Stimulated activated naive B cell treated with anti-CD40 and anti-IgM and Interleukin-4, amounts not matched to agents 10 μg/mL and 1 μg/mL and 100 μg/mL, for 72 hours (primary cell): Measurements from ENCODE around the gene GALK1.

Experiments
- ATAC-seq, 2 donors: fragments of 150-1000 bp; cut with Tn5 transposase; replicated peaks; 2 replicates each; pipeline ENCODE4 v1.10.0; 2021; ENCODE audit warnings: moderate library complexity in 1 of 2
- DNase-seq: peaks from one replicate; pipeline ENCODE4 v3.0.0; 2021
- H3K27ac Mint-ChIP-seq: one replicate; pipeline ENCODE4 v1.8.0; 2022; ENCODE audit warnings: mild to moderate bottlenecking, mixed read lengths
- H3K27me3 Mint-ChIP-seq, 2 donors: one replicate each; pipeline ENCODE4 v1.8.0; 2022; ENCODE audit warnings: mixed read lengths in 2 of 2
- H3K36me3 Mint-ChIP-seq, 2 donors: one replicate each; pipeline ENCODE4 v1.8.0; 2022; ENCODE audit warnings: mixed read lengths in 2 of 2, mild to moderate bottlenecking in 1 of 2
- H3K4me1 Mint-ChIP-seq, 2 donors: one replicate each; pipeline ENCODE4 v1.8.0; 2022; ENCODE audit warnings: mixed read lengths in 2 of 2, mild to moderate bottlenecking in 1 of 2
- H3K4me3 Mint-ChIP-seq, 2 donors: one replicate each; pipeline ENCODE4 v1.8.0; 2022; ENCODE audit warnings: mild to moderate bottlenecking in 2 of 2, mixed read lengths in 2 of 2, moderate library complexity in 1 of 2
- H3K9me3 Mint-ChIP-seq, 2 donors: one replicate each; pipeline ENCODE4 v1.8.0; 2022; ENCODE audit warnings: mixed read lengths in 2 of 2, mild to moderate bottlenecking in 1 of 2

Gene GALK1

GRCh38 chr17:75753514-75754377 lies 11.2 kb downstream of the GALK1 start:
- no peaks in the 10 kb centered on the region for H3K27me3 Mint-ChIP-seq
- DNase-seq = peak; percentile 65
- H3K27ac Mint-ChIP-seq = peak overlapping the region; percentile 20
- H3K36me3 Mint-ChIP-seq = peaks cover 1 to 4% of the 10 kb centered on the region in 2 donors
- no peaks in the 10 kb centered on the region for H3K9me3 Mint-ChIP-seq
- peak overlapping the region; percentile 61 to 71 for H3K4me3 Mint-ChIP-seq
- ATAC-seq = peak; percentile 72 to 82
- H3K4me1 Mint-ChIP-seq = peaks cover 11 to 21% of the 10 kb centered on the region in 2 donors

GRCh38 chr17:75752802-75753513 lies 12.0 kb downstream of the GALK1 start:
- H3K27ac Mint-ChIP-seq = no peak overlapping the region

DNA sequence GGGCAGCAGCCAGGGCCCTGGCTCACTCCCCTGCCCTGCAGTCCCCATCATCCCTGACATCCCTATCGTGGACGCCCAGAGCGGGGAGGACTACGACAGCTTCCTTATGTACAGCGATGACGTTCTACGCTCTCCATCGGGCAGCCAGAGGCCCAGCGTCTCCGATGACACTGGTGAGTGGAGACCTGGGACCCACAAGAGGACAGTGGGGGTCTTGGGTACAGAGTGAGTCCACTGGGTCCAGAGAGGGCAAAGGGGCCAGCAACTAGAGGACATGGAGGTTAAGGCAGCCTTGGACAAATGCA lies 12.6 kb downstream of the GALK1 start:
- Mint-ChIP-seq H3K27ac (no peak overlapping the region), H3K36me3 (no peaks in the 10 kb centered on the region), H3K9me3 (no peaks in the 10 kb centered on the region), H3K4me3 (no peak overlapping the region), H3K27me3 (peaks cover 4 to 6% of the 10 kb centered on the region in 2 donors), H3K4me1 (peaks cover 15 to 28% of the 10 kb centered on the region in 2 donors)
- ATAC-seq = no peak
- DNase-seq = no peak

More at GRCh38 chr17:75752802-75753513, 12.0 kb downstream of the GALK1 start:
- ATAC-seq (no peak), DNase-seq (no peak)
- Mint-ChIP-seq H3K36me3 (peaks cover 0 to 3% of the 10 kb centered on the region in 2 donors), H3K9me3 (no peaks in the 10 kb centered on the region), H3K27me3 (peaks cover 0 to under 1% of the 10 kb centered on the region in 2 donors), H3K4me1 (peaks cover 11 to 22% of the 10 kb centered on the region in 2 donors), H3K4me3 (peak overlapping the region; percentile 61 to 71)

GRCh38 chr17:75751676-75752404 lies 13.2 kb downstream of the GALK1 start:
- Mint-ChIP-seq H3K27ac (no peak overlapping the region), H3K36me3 (no peaks in the 10 kb centered on the region), H3K4me1 (peaks cover 15 to 28% of the 10 kb centered on the region in 2 donors), H3K27me3 (peaks cover 4 to 6% of the 10 kb centered on the region in 2 donors), H3K4me3 (no peak overlapping the region), H3K9me3 (no peaks in the 10 kb centered on the region)
- no peak for ATAC-seq
- no peak for DNase-seq

GRCh38 chr17:75750661-75751423 lies 14.2 kb downstream of the GALK1 start:
- Mint-ChIP-seq H3K4me3 (no peak overlapping the region), H3K36me3 (no peaks in the 10 kb centered on the region), H3K27ac (peak overlapping the region; percentile 44), H3K27me3 (peaks cover 4 to 6% of the 10 kb centered on the region in 2 donors), H3K4me1 (peaks cover 15 to 28% of the 10 kb centered on the region in 2 donors), H3K9me3 (no peaks in the 10 kb centered on the region)
- DNase-seq (no peak), ATAC-seq (no peak)

DNA sequence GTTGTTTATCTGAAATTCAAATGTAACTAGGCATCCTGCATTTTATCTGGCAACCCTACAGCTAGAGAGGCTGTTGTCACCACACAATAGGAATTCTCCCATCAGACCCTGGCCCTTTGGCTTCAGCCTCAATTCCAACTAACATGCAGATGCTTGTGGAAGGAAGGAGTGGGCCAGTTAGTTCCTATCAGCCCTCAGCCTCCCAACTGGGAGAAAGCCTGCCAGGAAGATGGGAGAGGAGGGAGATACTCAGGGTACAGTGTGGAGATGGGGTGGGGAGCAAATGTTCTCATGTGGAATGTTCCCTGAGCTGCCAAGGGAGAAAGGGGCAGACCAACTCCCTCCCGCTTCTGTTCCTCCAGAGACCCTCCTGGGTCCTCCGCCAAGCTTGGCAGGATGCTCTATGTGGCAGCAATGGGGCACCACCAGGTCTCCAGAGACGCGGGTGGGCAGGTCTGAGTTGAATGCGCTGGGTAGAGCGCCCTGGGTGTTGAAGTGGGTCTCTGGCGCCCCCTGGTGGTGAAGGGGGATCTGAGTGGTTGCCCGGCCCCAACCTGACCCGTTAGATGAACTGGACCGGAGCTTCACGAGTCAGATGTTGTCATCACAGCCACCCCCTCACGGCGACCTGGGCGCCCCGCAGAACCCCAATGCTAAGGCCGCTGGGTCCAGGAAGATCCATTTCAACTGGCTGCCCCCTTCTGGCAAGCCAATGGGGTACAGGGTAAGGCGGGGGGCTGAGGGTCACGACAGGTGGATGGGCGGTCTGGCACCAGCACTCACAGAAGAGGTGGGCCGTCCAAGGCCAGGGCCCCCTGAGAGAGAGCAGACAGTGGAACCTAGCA lies 15.2 kb downstream of the GALK1 start:
- DNase-seq (peak; percentile 81), ATAC-seq (peak; percentile 88 to 89)
- no peaks in the 10 kb centered on the region for H3K9me3 Mint-ChIP-seq
- peak overlapping the region in 1 of 2 donors; percentile 17 for H3K4me3 Mint-ChIP-seq
- no peaks in the 10 kb centered on the region for H3K36me3 Mint-ChIP-seq
- H3K27ac Mint-ChIP-seq = peak overlapping the region; percentile 67
- H3K27me3 Mint-ChIP-seq = peaks cover 4 to 6% of the 10 kb centered on the region in 2 donors
- H3K4me1 Mint-ChIP-seq = peaks cover 13 to 25% of the 10 kb centered on the region in 2 donors

DNA sequence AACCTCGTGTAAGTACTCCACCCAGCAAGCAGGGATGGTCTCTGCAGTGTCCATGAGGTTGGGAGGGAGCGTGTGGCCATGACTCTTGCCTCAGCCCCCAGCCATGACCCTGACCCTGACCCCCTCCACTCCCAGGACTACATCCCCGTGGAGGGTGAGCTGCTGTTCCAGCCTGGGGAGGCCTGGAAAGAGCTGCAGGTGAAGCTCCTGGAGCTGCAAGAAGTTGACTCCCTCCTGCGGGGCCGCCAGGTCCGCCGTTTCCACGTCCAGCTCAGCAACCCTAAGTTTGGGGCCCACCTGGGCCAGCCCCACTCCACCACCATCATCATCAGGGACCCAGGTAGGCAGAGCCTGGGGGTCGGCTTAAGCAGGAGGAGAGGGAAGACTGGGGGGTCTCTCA lies 16.3 kb downstream of the GALK1 start:
- DNase-seq = no peak
- H3K27ac Mint-ChIP-seq = peak overlapping the region; percentile 14
- no peaks in the 10 kb centered on the region for H3K9me3 Mint-ChIP-seq
- no peak overlapping the region for H3K4me3 Mint-ChIP-seq
- H3K27me3 Mint-ChIP-seq = peaks cover 4 to 6% of the 10 kb centered on the region in 2 donors
- H3K36me3 Mint-ChIP-seq = no peaks in the 10 kb centered on the region
- no peak for ATAC-seq
- peaks cover 10 to 16% of the 10 kb centered on the region in 2 donors for H3K4me1 Mint-ChIP-seq

GRCh38 chr17:75743625-75744206 lies 21.3 kb downstream of the GALK1 start:
- Mint-ChIP-seq H3K27ac (no peak overlapping the region), H3K4me3 (no peak overlapping the region), H3K27me3 (peaks cover 4 to 11% of the 10 kb centered on the region in 2 donors), H3K9me3 (no peaks in the 10 kb centered on the region), H3K4me1 (peaks cover 5 to 7% of the 10 kb centered on the region in 2 donors), H3K36me3 (no peaks in the 10 kb centered on the region)
- DNase-seq (no peak), ATAC-seq (no peak)

DNA sequence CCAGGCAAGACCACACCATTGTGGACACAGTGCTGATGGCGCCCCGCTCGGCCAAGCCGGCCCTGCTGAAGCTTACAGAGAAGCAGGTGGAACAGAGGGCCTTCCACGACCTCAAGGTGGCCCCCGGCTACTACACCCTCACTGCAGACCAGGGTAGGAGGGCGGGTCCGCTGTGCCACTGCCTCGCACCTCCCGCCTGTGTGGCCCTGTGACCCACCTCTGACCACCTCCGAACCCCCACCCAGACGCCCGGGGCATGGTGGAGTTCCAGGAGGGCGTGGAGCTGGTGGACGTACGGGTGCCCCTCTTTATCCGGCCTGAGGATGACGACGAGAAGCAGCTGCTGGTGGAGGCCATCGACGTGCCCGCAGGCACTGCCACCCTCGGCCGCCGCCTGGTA lies 22.7 kb downstream of the GALK1 start:
- Mint-ChIP-seq H3K27me3 (peaks cover 5 to 14% of the 10 kb centered on the region in 2 donors), H3K4me1 (peaks cover 9 to 10% of the 10 kb centered on the region in 2 donors), H3K4me3 (no peak overlapping the region), H3K9me3 (no peaks in the 10 kb centered on the region), H3K36me3 (no peaks in the 10 kb centered on the region), H3K27ac (no peak overlapping the region)
- no peak for DNase-seq
- no peak for ATAC-seq

- no peak overlapping the region for H3K4me3 Mint-ChIP-seq
- H3K27me3 Mint-ChIP-seq = peaks cover 12 to 14% of the 10 kb centered on the region in 2 donors
- no peaks in the 10 kb centered on the region for H3K9me3 Mint-ChIP-seq
- peaks cover 10 to 11% of the 10 kb centered on the region in 2 donors for H3K4me1 Mint-ChIP-seq
- H3K27ac Mint-ChIP-seq = no peak overlapping the region
- DNase-seq = no peak
- no peak for ATAC-seq
- H3K36me3 Mint-ChIP-seq = no peaks in the 10 kb centered on the region
These were observed 24.3 kb downstream of the GALK1 start for GRCh38 chr17:75740631-75741077.

- no peak for DNase-seq
- H3K4me1 Mint-ChIP-seq = peaks cover 10 to 11% of the 10 kb centered on the region in 2 donors
- no peak for ATAC-seq
- peaks cover 12 to 14% of the 10 kb centered on the region in 2 donors for H3K27me3 Mint-ChIP-seq
- no peaks in the 10 kb centered on the region for H3K36me3 Mint-ChIP-seq
- no peak overlapping the region for H3K27ac Mint-ChIP-seq
- H3K4me3 Mint-ChIP-seq = no peak overlapping the region
- no peaks in the 10 kb centered on the region for H3K9me3 Mint-ChIP-seq
These were observed 24.8 kb downstream of the GALK1 start for GRCh38 chr17:75740215-75740614.

DNA sequence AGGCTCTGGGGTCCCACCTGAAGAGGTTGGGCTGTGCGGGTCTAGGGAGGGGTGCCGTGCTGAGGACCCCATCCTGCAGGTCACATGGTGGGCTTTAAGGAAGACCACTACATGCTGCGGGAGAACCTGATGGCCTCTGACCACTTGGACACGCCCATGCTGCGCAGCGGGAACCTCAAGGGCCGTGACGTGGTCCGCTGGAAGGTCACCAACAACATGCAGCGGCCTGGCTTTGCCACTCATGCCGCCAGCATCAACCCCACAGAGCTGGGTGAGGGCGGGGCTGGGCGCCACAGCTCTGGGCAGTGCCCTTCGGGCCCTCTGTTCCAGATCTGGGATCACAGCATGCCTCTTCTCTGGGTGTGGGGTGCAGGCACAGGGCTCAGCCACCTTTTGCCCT lies 25.2 kb downstream of the GALK1 start:
- Mint-ChIP-seq H3K4me3 (no peak overlapping the region), H3K36me3 (no peaks in the 10 kb centered on the region), H3K27me3 (peaks cover 12 to 14% of the 10 kb centered on the region in 2 donors), H3K27ac (no peak overlapping the region), H3K4me1 (peaks cover 10 to 11% of the 10 kb centered on the region in 2 donors), H3K9me3 (no peaks in the 10 kb centered on the region)
- no peak for DNase-seq
- no peak for ATAC-seq

DNA sequence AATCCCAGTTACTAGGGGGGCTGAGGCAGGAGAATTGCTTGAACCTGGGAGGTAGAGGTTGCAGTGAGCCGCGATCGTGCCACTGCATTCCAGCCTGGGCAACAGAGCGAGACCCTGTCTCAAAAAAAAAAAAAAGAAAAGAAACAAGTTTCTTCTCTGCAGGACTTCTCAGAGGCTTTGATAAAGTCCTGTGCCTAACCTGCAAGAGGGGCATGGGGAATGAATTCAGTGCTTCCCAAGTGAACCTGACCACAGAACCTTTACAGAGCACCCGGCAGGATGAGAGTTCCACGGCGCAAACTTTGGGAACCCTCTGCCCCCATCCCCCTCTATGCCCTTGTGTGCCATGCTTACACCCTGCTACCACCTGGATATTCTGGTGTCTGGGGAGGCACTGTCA lies 25.8 kb downstream of the GALK1 start:
- no peak for DNase-seq
- H3K27me3 Mint-ChIP-seq = peaks cover 12 to 14% of the 10 kb centered on the region in 2 donors
- H3K9me3 Mint-ChIP-seq = no peaks in the 10 kb centered on the region
- ATAC-seq = no peak
- no peak overlapping the region for H3K4me3 Mint-ChIP-seq
- H3K4me1 Mint-ChIP-seq = peaks cover 10 to 14% of the 10 kb centered on the region in 2 donors
- no peaks in the 10 kb centered on the region for H3K36me3 Mint-ChIP-seq
- H3K27ac Mint-ChIP-seq = no peak overlapping the region
